AG10803 (cell line): ENCODE measurements around the gene DMPK.
A peak's percentile ranks its signal among the peaks of the same experiment; 100 is the strongest.
"Not testable (repeated sequence)": the region's sequence is repeated elsewhere in the genome, so short reads cannot be mapped to it uniquely, and the experiment has no call there.

Experiments used
- DNase-seq: peaks from one replicate; pipeline ENCODE4 v3.0.0; 2010; ENCODE audit warnings: low read depth
- H3K4me3 ChIP-seq: 2 replicates; pipeline ENCODE4 v1.5.1; 2011; ENCODE audit warnings: mild to moderate bottlenecking, low read length, control low read depth
- CTCF ChIP-seq: conservative IDR thresholded peaks from 2 replicates; pipeline ENCODE4 v1.5.1; 2011; ENCODE audit warnings: mild to moderate bottlenecking, low read length, control low read depth, inconsistent platforms

The DMPK gene

GRCh38 chr19:45739498-45740439, 42.5 kb downstream of the DMPK start:
- TF ChIP-seq CTCF, result no peak
- H3K4me3 ChIP-seq, result no peak overlapping the region
- DNase-seq, result no peak

GRCh38 chr19:45733160-45733810, 49.0 kb downstream of the DMPK start, which contains the start of gene MEIOSIN:
TSS of gene MEIOSIN (plus strand) at chr19:45733439. CDS start at chr19:45735377, 1,938 bp downstream.
- no peak for TF ChIP-seq CTCF
- DNase-seq, result no peak
- no peak within 1 kb of the TSS for H3K4me3 ChIP-seq

DNA sequence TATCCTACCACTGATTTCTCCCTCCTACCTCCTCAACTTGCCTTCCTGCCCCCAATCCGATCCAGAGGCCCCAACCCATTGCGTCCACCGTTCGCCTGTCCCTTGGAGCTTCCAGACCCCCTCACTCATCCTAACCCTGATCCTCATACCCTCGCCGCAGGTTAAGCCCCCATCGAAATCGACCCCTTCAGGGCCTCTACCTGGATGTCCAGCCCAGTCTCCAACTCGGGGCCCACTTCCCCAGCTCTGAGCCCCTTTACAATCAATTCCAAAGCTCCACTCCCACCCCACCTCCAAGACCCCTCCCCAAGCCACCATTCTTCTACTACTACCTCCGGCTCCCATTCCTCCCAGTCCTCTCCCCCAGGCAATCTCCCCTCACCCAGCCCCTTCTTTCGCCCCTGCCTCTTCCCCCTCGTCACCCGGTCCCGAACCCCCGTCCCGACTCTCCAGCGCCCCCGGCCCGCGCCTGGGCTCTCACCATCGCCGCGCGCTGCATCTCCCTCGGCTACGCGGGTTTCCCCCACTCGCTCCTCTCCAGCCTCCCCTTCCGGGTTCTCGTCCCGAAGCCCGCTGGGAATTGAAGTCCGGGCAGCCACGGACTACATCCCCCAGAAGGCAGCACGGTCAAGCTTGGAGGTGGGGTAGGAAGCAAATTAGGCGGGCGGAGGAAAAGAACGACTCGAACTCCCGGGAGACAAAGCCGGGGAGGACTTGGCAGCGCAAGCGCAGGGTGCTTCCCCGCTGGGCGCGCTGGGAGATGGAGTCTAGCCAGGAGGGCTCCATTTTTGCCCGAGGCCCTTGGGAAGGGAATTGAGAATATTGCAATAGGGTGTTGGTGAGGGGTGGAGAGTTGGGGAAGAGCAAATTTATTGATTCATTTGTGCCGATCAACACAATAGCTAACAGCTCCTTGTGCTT, 51.7 kb downstream of the DMPK start, which contains the start of gene FBXO46:
TSS of gene FBXO46 (minus strand) at position 529 of the 921 bp plus-strand sequence. CDS start 17,401 bp downstream, outside the sequence.
- peak within 1 kb of the TSS; percentile 89 for H3K4me3 ChIP-seq
- peak; percentile 8; the same call in 1 of the 2 replicates for TF ChIP-seq CTCF
- DNase-seq, result peak; percentile 98

- TF ChIP-seq CTCF, result no peak
- H3K4me3 ChIP-seq, result peak overlapping the region; percentile 89
- DNase-seq, result no peak
Observed at GRCh38 chr19:45729800-45730290, 52.4 kb downstream of the DMPK start.

- H3K4me3 ChIP-seq, DNase-seq: not testable (repeated sequence)
Observed at GRCh38 chr19:45728683-45729082, 53.6 kb downstream of the DMPK start.

GRCh38 chr19:45720065-45720464, 62.2 kb downstream of the DMPK start:
- H3K4me3 ChIP-seq, result not testable (repeated sequence)

More at GRCh38 chr19:45720065-45720464, 62.2 kb downstream of the DMPK start:
- DNase-seq, result not testable (repeated sequence)
